HepG2 (cell line): Measurements from ENCODE around the gene SLC4A2. TPM values are rescaled to one million over a fixed set of nuclear protein-coding genes. Genes with fewer than 3 reads are reported as not detected.

Source experiments
- CCAR2 ChIP-seq: fragments of 200-400 bp; formaldehyde crosslinking; optimal IDR thresholded peaks from 2 replicates; pipeline ENCODE3; 2018; ENCODE audit warnings: low read depth, mild to moderate bottlenecking, low read length, moderate library complexity
- CCDC6 ChIP-seq: sonication (generic); formaldehyde crosslinking; IDR thresholded peaks from 2 replicates; pipeline ENCODE4 v1.8.1; 2022; ENCODE audit warnings: mild to moderate bottlenecking, missing genetic modification reagents, moderate library complexity
- FOXK1 ChIP-seq: sonication (generic); formaldehyde crosslinking; IDR thresholded peaks from 2 replicates; pipeline ENCODE4 v1.4.0; 2020; ENCODE audit warnings: low read depth, missing genetic modification reagents, borderline replicate concordance
- HES4 ChIP-seq: sonication (generic); formaldehyde crosslinking; IDR thresholded peaks from 2 replicates; pipeline ENCODE4 v1.9.0; 2021; ENCODE audit warnings: mild to moderate bottlenecking, missing genetic modification reagents, borderline replicate concordance
- HHEX ChIP-seq: IDR thresholded peaks from 2 replicates; pipeline ENCODE4 v1.6.1; 2016; ENCODE audit warnings: control low read depth
- NONO ChIP-seq, 2 experiments: fragments of 450-650 bp in 1 of 2; sonication (generic) in 1 of 2; formaldehyde crosslinking in 1 of 2; IDR thresholded peaks in 1 of 2; conservative IDR thresholded peaks in 1 of 2; 2 replicates each; pipeline versions ENCODE4 v1.6.1 to v1.8.0; 2017 to 2022; ENCODE audit warnings: mild to moderate bottlenecking in 1 of 2, missing genetic modification reagents in 1 of 2, moderate library complexity in 1 of 2
- PHF21A ChIP-seq: sonication (generic); formaldehyde crosslinking; IDR thresholded peaks from 2 replicates; pipeline ENCODE4 v1.5.0; 2020; ENCODE audit warnings: mild to moderate bottlenecking, missing genetic modification reagents
- SIN3A ChIP-seq: IDR thresholded peaks from 2 replicates; pipeline ENCODE4 v1.6.1; 2011; ENCODE audit warnings: low read depth, mild to moderate bottlenecking, control low read depth, low read length, borderline replicate concordance
- SOX6 ChIP-seq, 2 experiments: fragments of 450-650 bp in 1 of 2; sonication (generic) in 1 of 2; formaldehyde crosslinking in 1 of 2; IDR thresholded peaks; 2 replicates each; pipeline versions ENCODE4 v1.4.0 to v1.6.1; 2017 to 2020; ENCODE audit warnings: antibody characterized with exemption in 1 of 2, mild to moderate bottlenecking in 1 of 2, missing genetic modification reagents in 1 of 2
- TAF15 ChIP-seq: fragments of 200-400 bp; formaldehyde crosslinking; IDR thresholded peaks from one replicate; pipeline ENCODE4 v1.6.1; 2018; ENCODE audit warnings: mild to moderate bottlenecking, low read depth, low read length; ENCODE audit not compliant: poor library complexity, severe bottlenecking
- TBX3 ChIP-seq: fragments of 450-650 bp; IDR thresholded peaks from 2 replicates; pipeline ENCODE4 v1.6.1; 2017; ENCODE audit warnings: antibody characterized with exemption, mild to moderate bottlenecking, inconsistent platforms, borderline replicate concordance
- TGIF2 ChIP-seq: IDR thresholded peaks from 2 replicates; pipeline ENCODE4 v1.6.1; 2016; ENCODE audit warnings: control low read depth, missing compliant biosample characterization
- TOE1 ChIP-seq: sonication (generic); formaldehyde crosslinking; IDR thresholded peaks from 2 replicates; pipeline ENCODE4 v1.4.0; 2020; ENCODE audit warnings: mild to moderate bottlenecking, missing genetic modification reagents
- YY1 ChIP-seq: IDR thresholded peaks from 2 replicates; pipeline ENCODE4 v1.6.1; 2011; ENCODE audit warnings: low read length, low read depth, moderate library complexity, mild to moderate bottlenecking; ENCODE audit not compliant: insufficient read depth, insufficient replicate concordance
- ZBTB42 ChIP-seq: sonication (generic); formaldehyde crosslinking; IDR thresholded peaks from 2 replicates; pipeline ENCODE4 v1.5.0; 2020; ENCODE audit warnings: mild to moderate bottlenecking, missing genetic modification reagents
- ZFYVE20 ChIP-seq: sonication (generic); formaldehyde crosslinking; IDR thresholded peaks from 2 replicates; pipeline ENCODE4 v1.8.0; 2023; ENCODE audit warnings: low read depth, mild to moderate bottlenecking, moderate library complexity, missing genetic modification reagents, borderline replicate concordance
- ZMYM2 ChIP-seq: sonication (generic); formaldehyde crosslinking; IDR thresholded peaks from 2 replicates; pipeline ENCODE4 v1.8.0; 2022; ENCODE audit warnings: mild to moderate bottlenecking, missing genetic modification reagents
- ZNF264 ChIP-seq: sonication (generic); formaldehyde crosslinking; IDR thresholded peaks from 2 replicates; pipeline ENCODE4 v1.4.0; 2020; ENCODE audit warnings: missing genetic modification reagents
- ZNF512B ChIP-seq: sonication (generic); formaldehyde crosslinking; IDR thresholded peaks from 2 replicates; pipeline ENCODE4 v1.5.1; 2020; ENCODE audit warnings: missing genetic modification reagents, mild to moderate bottlenecking, borderline replicate concordance
- ZNF776 ChIP-seq: sonication (generic); formaldehyde crosslinking; IDR thresholded peaks from 2 replicates; pipeline ENCODE4 v1.4.0; 2020; ENCODE audit warnings: mild to moderate bottlenecking, missing genetic modification reagents
- ZNF850 ChIP-seq: sonication (generic); formaldehyde crosslinking; conservative IDR thresholded peaks from 2 replicates; pipeline ENCODE4 v1.9.0; 2021; ENCODE audit warnings: mild to moderate bottlenecking, missing genetic modification reagents
- polyA plus RNA-seq, 8 experiments: library from polyadenylated mRNA; depleted of rRNA in 3 of 8; stranded (reverse) in 7 of 8; unstranded in 1 of 8; fragments of >200 nt; fragmentation: Illumina TruSeq in 4 of 8; extraction: Trizol in 4 of 8; gene quantifications; 2 replicates each; pipeline versions ENCODE4 v1.2.1 to v1.2.3, GENCODE V29; 2011 to 2016; ENCODE audit warnings: low read depth in 4 of 8, missing spikeins in 1 of 8, mixed read lengths in 1 of 8; ENCODE audit not compliant: insufficient read depth in 1 of 8
- total RNA-seq, 5 experiments: library from RNA; depleted of rRNA; stranded (reverse); fragments of >200 nt; fragmentation: Illumina TruSeq; extraction: Trizol; gene quantifications; 2 replicates each; pipeline ENCODE4 v1.2.3, GENCODE V29; 2016; ENCODE audit warnings: low read depth in 1 of 5
- TF ChIP-seq, protein P1 (sequence below): sonication (generic); formaldehyde crosslinking; IDR thresholded peaks from 2 replicates; pipeline ENCODE4 v1.8.1; 2022; ENCODE audit warnings: low read depth, mild to moderate bottlenecking, missing genetic modification reagents
- TF ChIP-seq, protein P2 (sequence below): sonication (generic); formaldehyde crosslinking; IDR thresholded peaks from 2 replicates; pipeline ENCODE4 v1.4.0; 2020; ENCODE audit warnings: missing genetic modification reagents

Gene SLC4A2
- total and polyA plus RNA-seq, 2 of the 13 experiments (the other 11 are each of a cell fraction or from before 2014, with no cell fraction given): 51.9 to 73.4 TPM

DNA sequence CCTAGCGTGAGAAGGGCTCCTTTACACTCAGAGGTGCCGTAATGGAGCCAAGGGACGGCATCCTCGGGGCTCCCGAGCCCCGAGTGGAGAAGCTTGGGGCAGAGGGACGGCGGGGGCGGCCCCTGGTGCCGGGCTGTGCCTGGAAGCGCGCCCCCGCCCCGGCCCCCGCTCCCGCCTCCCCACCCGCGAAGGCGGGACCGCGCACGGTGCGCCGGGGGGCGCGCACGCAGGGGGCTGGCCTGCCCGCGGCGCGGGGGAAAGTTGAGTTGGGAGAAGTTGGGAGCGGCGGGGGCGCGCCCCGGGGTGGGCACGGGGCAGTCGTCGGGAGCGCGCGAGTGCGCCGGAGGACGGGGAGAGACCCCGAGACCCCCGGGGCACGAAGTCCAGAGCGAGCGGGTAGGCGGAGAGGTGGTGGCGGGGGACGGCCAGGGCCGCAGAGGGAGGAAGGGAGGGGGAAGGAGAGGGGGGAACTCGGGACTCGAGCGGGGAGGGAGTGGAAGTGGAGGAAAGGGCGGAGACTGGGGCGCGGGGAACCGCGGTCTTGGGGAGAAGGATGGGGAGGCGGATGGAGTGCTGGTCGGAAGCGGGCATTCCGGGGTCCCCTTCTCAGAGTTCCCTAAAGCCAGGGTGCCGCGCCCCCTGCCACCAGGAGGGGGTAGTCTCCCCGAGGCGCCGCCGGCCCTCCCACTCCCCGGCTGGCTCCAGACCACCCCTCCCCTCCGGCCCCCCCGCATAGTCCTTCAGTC is at the start of gene SLC4A2 (continued):
- TF ChIP-seq TBX3 (no peak), SOX6 (IDR thresholded peaks at IDR 0.05) (no peak), SOX6 (CRISPR knock-in tag; IDR thresholded peaks at IDR 0.05) (no peak), CCAR2 (no peak), ZNF512B (no peak), TGIF2 (CRISPR knock-in tag) (no peak), TAF15 (no peak), NONO (IDR thresholded peaks at IDR 0.05) (no peak), NONO (CRISPR knock-in tag; conservative IDR thresholded peaks at IDR 0.05) (no peak; the same call in 1 of the 2 replicates), ZBTB42 (CRISPR knock-in tag) (no peak), YY1 (no peak), CCDC6 (CRISPR knock-in tag) (peak; percentile 59; the same call in 1 of the 2 replicates), ZMYM2 (CRISPR knock-in tag) (no peak), PHF21A (no peak), ZFYVE20 (CRISPR knock-in tag) (no peak), ZNF776 (CRISPR knock-in tag) (peak; percentile 17; the same call in 1 of the 2 replicates), ZNF850 (CRISPR knock-in tag) (no peak), ZNF264 (CRISPR knock-in tag) (no peak), FOXK1 (CRISPR knock-in tag) (no peak), TOE1 (CRISPR knock-in tag) (no peak), HHEX (CRISPR knock-in tag) (no peak), SIN3A (no peak; the same call in 1 of the 2 replicates), HES4 (CRISPR knock-in tag) (no peak)
- TF ChIP-seq, protein P1, sequence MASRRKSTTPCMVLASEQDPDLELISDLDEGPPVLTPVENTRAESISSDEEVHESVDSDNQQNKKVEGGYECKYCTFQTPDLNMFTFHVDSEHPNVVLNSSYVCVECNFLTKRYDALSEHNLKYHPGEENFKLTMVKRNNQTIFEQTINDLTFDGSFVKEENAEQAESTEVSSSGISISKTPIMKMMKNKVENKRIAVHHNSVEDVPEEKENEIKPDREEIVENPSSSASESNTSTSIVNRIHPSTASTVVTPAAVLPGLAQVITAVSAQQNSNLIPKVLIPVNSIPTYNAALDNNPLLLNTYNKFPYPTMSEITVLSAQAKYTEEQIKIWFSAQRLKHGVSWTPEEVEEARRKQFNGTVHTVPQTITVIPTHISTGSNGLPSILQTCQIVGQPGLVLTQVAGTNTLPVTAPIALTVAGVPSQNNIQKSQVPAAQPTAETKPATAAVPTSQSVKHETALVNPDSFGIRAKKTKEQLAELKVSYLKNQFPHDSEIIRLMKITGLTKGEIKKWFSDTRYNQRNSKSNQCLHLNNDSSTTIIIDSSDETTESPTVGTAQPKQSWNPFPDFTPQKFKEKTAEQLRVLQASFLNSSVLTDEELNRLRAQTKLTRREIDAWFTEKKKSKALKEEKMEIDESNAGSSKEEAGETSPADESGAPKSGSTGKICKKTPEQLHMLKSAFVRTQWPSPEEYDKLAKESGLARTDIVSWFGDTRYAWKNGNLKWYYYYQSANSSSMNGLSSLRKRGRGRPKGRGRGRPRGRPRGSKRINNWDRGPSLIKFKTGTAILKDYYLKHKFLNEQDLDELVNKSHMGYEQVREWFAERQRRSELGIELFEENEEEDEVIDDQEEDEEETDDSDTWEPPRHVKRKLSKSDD (CRISPR knock-in tag): no peak
- TF ChIP-seq, protein P2, sequence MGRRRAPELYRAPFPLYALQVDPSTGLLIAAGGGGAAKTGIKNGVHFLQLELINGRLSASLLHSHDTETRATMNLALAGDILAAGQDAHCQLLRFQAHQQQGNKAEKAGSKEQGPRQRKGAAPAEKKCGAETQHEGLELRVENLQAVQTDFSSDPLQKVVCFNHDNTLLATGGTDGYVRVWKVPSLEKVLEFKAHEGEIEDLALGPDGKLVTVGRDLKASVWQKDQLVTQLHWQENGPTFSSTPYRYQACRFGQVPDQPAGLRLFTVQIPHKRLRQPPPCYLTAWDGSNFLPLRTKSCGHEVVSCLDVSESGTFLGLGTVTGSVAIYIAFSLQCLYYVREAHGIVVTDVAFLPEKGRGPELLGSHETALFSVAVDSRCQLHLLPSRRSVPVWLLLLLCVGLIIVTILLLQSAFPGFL: no peak
